Dendritic cell treated with granulocyte-macrophage colony-stimulating factor and Interleukin-4, amounts not matched to agents 40 ng/mL and 50 ng/mL, for 4 days (primary cell): ENCODE results near the gene HS3ST3B1.

ENCODE experiments used
- H3K27ac Mint-ChIP-seq: one replicate; pipeline ENCODE4 v1.8.0; 2022; ENCODE audit warnings: mild to moderate bottlenecking, mixed read lengths
- H3K27me3 Mint-ChIP-seq: one replicate; pipeline ENCODE4 v1.8.0; 2022; ENCODE audit warnings: mild to moderate bottlenecking, mixed read lengths
- H3K36me3 Mint-ChIP-seq: one replicate; pipeline ENCODE4 v1.8.0; 2022; ENCODE audit warnings: low read depth, mixed read lengths
- H3K4me1 Mint-ChIP-seq: one replicate; pipeline ENCODE4 v1.8.0; 2022; ENCODE audit warnings: low read depth, mixed read lengths
- H3K4me3 Mint-ChIP-seq: one replicate; pipeline ENCODE4 v1.8.0; 2022; ENCODE audit warnings: mild to moderate bottlenecking, moderate library complexity, mixed read lengths
- H3K9me3 Mint-ChIP-seq: one replicate; pipeline ENCODE4 v1.8.0; 2022; ENCODE audit warnings: mixed read lengths
- intact Hi-C: fragments of 100-400 bp; cut with micrococcal nuclease; formaldehyde crosslinking; loops from one replicate; pipeline ENCODE4 v1.15.0; 2022

Gene HS3ST3B1

DNA sequence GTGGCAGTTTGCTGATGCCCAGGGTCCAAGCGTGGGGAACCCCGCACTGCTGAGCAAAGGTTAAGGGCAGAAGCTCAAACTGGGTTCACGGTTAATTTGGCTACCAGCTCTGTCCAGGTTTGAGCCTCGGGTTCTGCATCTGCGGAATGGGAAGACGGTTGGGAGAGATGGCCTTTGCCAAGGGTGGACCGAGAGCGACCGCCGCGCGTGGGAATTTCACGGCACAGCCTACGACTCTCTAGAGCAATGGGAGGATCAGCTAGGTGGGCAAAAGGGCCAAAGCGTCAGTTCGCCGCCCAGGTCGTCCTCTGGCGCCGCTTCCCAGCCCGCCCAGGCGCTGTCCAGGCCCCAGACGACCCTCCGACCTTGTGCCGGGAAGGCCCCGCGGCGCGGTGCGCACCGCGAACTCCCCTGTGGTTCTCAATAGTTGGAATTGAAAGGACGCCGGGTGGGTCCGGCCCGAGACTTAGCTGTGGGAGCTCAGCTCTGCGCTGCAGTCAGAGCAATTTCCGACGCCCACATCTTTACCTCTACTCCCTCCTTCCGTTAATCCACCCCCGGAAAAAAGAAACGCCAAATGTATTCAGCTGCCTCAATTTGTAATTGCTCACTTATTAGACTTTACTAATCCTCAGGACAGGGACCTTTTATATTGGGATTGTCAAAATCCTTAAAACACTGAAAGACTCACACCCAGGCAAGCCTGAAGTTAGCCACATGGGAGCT lies 2.5 kb upstream of the HS3ST3B1 start:
- peaks cover 46% of the 10 kb centered on the region for H3K4me1 Mint-ChIP-seq
- no peak overlapping the region for H3K4me3 Mint-ChIP-seq
- H3K9me3 Mint-ChIP-seq, result no peaks in the 10 kb centered on the region
- intact Hi-C loops, result loop anchor here (5.0 to 10.0 kb wide), 2 partner anchors 516 to 629 kb away; no protein-coding TSS in a partner anchor
- no peak overlapping the region for H3K27ac Mint-ChIP-seq
- H3K36me3 Mint-ChIP-seq, result peaks cover 7% of the 10 kb centered on the region
- H3K27me3 Mint-ChIP-seq, result peaks cover 77% of the 10 kb centered on the region

GRCh38 chr17:14298947-14299279 lies 2.0 kb upstream of the HS3ST3B1 start:
- peak overlapping the region; percentile 85 for H3K4me3 Mint-ChIP-seq
- peaks cover 7% of the 10 kb centered on the region for H3K36me3 Mint-ChIP-seq
- H3K27ac Mint-ChIP-seq, result peak overlapping the region; percentile 77
- H3K4me1 Mint-ChIP-seq, result peaks cover 51% of the 10 kb centered on the region
- intact Hi-C loops, result loop anchor here (5.0 to 10.0 kb wide), 2 partner anchors 516 to 628 kb away; no protein-coding TSS in a partner anchor
- no peaks in the 10 kb centered on the region for H3K9me3 Mint-ChIP-seq
- H3K27me3 Mint-ChIP-seq, result peaks cover 76% of the 10 kb centered on the region

DNA sequence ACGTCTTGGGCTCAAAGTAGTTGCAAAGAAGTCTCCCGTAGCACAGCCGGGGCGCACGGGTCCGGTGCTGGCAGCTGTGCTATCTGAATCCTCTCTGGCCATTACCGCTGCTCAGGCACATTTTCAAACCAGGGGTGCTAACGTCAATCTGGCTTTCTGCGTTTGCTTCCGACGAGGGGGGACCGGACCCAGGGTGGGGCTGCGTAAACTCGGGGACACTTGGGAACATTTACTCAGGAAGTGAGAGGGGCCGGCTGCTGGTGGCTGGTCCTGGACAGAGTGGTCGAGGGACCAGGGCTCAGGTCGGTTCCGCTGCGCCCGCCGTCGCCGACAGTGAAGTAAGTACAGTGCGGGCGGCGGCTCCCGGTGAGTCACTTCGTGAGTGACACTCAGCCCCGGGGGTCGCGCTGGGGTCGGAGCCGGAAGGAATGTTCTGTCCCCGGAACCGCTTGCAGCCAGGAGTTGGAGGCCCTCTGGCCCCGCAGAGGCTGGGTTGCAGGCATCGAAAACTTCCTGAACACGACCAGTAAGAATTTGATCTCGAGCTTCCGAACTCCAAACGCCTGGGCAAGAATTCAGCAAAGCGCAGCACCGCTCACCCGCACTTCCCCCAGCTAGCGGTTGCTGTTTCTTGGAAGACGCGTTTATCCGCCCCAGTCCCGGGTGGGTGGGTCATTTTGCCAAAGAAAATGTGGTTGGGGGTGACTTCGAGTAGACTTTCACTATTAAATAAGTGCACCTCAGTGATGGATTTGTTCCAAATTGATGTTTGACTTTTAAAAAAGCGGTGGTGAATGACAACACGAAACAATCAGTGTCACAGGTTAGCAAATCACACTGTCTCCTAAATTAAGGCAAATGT lies 1.4 kb upstream of the HS3ST3B1 start:
- no peaks in the 10 kb centered on the region for H3K9me3 Mint-ChIP-seq
- peaks cover 75% of the 10 kb centered on the region for H3K27me3 Mint-ChIP-seq
- H3K27ac Mint-ChIP-seq, result peak overlapping the region; percentile 77
- intact Hi-C loops, result loop anchor here (2.0 to 10.0 kb wide), 9 partner anchors 53 to 628 kb away; partner anchors contain the start of gene COX10
- peaks cover 55% of the 10 kb centered on the region for H3K4me1 Mint-ChIP-seq
- H3K36me3 Mint-ChIP-seq, result peaks cover 7% of the 10 kb centered on the region
- H3K4me3 Mint-ChIP-seq, result peak overlapping the region; percentile 85

DNA sequence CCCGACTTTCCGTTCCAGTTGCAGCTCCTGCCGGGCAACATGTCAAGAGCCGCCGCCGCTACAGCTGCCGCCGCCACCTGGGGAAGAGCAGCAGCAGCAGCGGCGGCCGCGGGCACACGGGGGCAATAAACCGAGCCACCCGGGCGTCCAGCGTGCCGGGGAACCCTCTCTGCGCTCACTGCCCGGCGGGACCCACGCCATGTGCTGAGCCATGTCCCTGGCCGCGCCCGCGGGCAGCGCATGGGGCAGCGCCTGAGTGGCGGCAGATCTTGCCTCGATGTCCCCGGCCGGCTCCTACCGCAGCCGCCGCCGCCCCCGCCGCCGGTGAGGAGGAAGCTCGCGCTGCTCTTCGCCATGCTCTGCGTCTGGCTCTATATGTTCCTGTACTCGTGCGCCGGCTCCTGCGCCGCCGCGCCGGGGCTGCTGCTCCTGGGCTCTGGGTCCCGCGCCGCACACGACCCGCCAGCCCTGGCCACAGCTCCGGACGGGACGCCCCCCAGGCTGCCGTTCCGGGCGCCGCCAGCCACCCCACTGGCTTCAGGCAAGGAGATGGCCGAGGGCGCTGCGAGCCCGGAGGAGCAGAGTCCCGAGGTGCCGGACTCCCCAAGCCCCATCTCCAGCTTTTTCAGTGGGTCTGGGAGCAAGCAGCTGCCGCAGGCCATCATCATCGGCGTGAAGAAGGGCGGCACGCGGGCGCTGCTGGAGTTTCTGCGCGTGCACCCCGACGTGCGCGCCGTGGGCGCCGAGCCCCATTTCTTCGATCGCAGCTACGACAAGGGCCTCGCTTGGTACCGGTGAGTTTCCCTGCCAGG lies 604 bp downstream of the HS3ST3B1 start:
- Mint-ChIP-seq H3K4me1 (peaks cover 62% of the 10 kb centered on the region), H3K27ac (peak overlapping the region; percentile 77), H3K9me3 (no peaks in the 10 kb centered on the region), H3K4me3 (peak overlapping the region; percentile 85), H3K36me3 (peaks cover 7% of the 10 kb centered on the region), H3K27me3 (peaks cover 57% of the 10 kb centered on the region)
- intact Hi-C loops, result loop anchor here (2.0 to 10.0 kb wide), 8 partner anchors 51 to 705 kb away; partner anchors contain the start of gene COX10

DNA sequence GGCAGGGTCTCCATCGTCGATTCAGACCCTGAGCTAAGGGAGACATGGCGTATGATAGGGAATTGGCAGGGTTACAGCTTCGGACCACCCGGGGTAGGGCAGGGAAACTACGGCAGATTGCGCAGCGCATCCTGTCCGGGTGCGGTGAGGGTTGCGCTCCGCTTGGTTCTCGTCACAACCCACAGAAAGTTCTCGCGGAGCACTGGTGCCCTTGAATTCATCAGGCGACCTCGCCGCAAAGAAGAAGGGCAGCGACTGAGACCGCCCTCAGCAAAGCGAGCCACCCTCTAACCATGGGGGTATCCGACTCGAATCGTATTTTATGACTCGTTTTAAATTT lies 1.2 kb downstream of the HS3ST3B1 start:
- intact Hi-C loops, result loop anchor here (2.0 to 10.0 kb wide), 5 partner anchors 90 to 705 kb away; partner anchors contain the start of gene COX10
- Mint-ChIP-seq H3K27me3 (peaks cover 51% of the 10 kb centered on the region), H3K9me3 (no peaks in the 10 kb centered on the region), H3K4me3 (peak overlapping the region; percentile 85), H3K36me3 (peaks cover 7% of the 10 kb centered on the region), H3K27ac (peak overlapping the region; percentile 77), H3K4me1 (peaks cover 62% of the 10 kb centered on the region)

GRCh38 chr17:14302431-14303099 lies 1.7 kb downstream of the HS3ST3B1 start:
- peaks cover 59% of the 10 kb centered on the region for H3K4me1 Mint-ChIP-seq
- intact Hi-C loops, result loop anchor here (2.0 to 10.0 kb wide), 5 partner anchors 90 to 706 kb away; partner anchors contain the start of gene COX10
- H3K9me3 Mint-ChIP-seq, result no peaks in the 10 kb centered on the region
- H3K4me3 Mint-ChIP-seq, result peak overlapping the region; percentile 85
- H3K36me3 Mint-ChIP-seq, result peaks cover 7% of the 10 kb centered on the region
- H3K27ac Mint-ChIP-seq, result peak overlapping the region; percentile 77
- H3K27me3 Mint-ChIP-seq, result peaks cover 46% of the 10 kb centered on the region

DNA sequence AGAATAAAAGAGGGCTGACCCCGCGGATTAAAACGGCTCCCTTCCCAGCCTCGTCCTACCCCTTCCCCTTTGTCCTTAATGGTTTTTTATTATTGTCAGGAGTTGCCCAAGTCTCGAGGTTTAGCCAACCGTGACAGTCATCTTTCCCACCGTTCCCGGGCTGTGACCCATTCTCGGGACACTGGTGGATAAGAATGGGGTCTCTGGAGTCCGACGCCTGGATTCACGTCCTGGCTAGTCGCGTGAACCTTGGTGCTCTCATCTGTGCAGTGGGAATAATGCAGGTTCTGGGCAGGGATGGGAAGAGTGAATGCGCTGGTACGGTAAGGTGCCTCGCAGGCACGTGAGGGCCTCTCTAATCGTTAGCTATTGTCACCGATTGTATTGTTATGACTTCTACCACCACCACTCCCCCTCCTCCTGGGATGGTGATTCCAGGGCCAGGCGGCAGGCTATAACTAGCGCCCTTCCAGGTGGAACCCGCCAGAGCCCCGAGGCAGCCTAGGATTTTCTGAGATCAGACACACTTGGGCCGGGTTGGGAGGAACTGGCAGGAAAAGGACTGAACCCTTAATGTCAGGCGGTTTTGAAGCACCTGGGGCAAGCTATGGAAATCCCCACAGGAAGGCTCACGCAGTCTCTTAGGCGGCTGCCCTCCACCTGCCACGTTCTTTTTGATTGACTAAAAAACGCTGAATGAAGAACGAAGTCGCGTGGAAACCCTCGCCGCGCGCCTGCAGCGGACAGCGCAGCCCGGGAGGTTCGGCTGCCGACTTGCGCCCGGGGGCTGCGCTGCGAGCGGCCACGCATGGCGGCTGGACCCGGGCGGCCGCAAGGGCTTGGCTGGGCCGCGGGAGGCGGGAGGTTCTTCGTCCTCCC lies 2.7 kb downstream of the HS3ST3B1 start:
- peak overlapping the region; percentile 77 for H3K27ac Mint-ChIP-seq
- peaks cover 54% of the 10 kb centered on the region for H3K4me1 Mint-ChIP-seq
- no peaks in the 10 kb centered on the region for H3K9me3 Mint-ChIP-seq
- intact Hi-C loops, result loop anchor here (2.0 to 10.0 kb wide), 5 partner anchors 91 to 707 kb away; partner anchors contain the start of gene COX10
- H3K4me3 Mint-ChIP-seq, result peak overlapping the region; percentile 85
- peaks cover 39% of the 10 kb centered on the region for H3K27me3 Mint-ChIP-seq
- H3K36me3 Mint-ChIP-seq, result peaks cover 7% of the 10 kb centered on the region

GRCh38 chr17:14304222-14304772 lies 3.4 kb downstream of the HS3ST3B1 start:
- H3K9me3 Mint-ChIP-seq, result no peaks in the 10 kb centered on the region
- intact Hi-C loops, result loop anchor here (5.0 to 10.0 kb wide), 4 partner anchors 92 to 441 kb away; partner anchors contain the start of gene COX10
- H3K27ac Mint-ChIP-seq, result no peak overlapping the region
- H3K36me3 Mint-ChIP-seq, result peaks cover 7% of the 10 kb centered on the region
- H3K4me1 Mint-ChIP-seq, result peaks cover 52% of the 10 kb centered on the region
- H3K27me3 Mint-ChIP-seq, result peaks cover 35% of the 10 kb centered on the region
- H3K4me3 Mint-ChIP-seq, result no peak overlapping the region

DNA sequence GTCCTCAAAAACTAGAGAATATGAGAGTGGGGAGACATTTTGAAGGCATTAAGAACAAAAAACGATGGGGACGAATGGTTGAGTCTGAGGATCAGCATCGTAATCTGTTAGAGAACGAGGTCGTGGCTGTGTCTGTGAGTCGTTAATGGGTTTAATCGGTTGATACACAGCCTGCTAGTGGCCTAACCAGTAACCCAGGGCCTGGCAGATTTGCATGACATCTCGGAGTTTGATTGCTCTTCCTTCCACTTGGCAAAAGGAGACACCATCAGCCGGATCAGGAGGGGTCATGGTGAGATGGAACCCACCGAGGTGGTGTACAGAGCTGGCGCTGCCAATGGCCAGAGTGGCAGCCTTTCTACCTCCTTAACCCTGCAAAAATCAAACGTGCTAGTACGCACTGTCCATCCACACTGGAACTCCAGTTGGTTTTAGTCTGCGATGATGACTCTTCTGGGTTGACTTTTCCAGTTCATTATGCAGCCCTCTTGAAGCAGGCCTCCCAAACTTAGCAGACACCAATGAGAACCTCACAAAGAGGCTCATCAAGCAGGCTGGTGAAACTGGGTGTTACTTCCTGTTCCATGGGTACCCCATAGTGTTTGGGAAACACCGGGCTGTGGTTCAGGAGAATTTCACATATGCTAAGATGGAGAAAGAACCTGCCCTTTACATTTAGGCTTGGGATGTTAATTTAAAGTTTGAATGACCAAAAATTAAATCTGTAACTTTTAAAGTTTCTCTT lies 4.1 kb downstream of the HS3ST3B1 start:
- intact Hi-C loops, result loop anchor here (5.0 to 10.0 kb wide), 4 partner anchors 93 to 440 kb away; partner anchors contain the start of gene COX10
- Mint-ChIP-seq H3K9me3 (no peaks in the 10 kb centered on the region), H3K4me3 (no peak overlapping the region), H3K27me3 (peaks cover 29% of the 10 kb centered on the region), H3K4me1 (peaks cover 52% of the 10 kb centered on the region), H3K27ac (no peak overlapping the region), H3K36me3 (peaks cover 7% of the 10 kb centered on the region)

GRCh38 chr17:14305785-14306496 lies 5.1 kb downstream of the HS3ST3B1 start:
- Mint-ChIP-seq H3K27me3 (peaks cover 29% of the 10 kb centered on the region), H3K4me1 (peaks cover 54% of the 10 kb centered on the region), H3K4me3 (no peak overlapping the region), H3K27ac (no peak overlapping the region), H3K36me3 (peaks cover 7% of the 10 kb centered on the region), H3K9me3 (no peaks in the 10 kb centered on the region)
- intact Hi-C loops, result loop anchor here (10.0 kb wide), 1 partner anchor 439 kb away; no protein-coding TSS in a partner anchor

DNA sequence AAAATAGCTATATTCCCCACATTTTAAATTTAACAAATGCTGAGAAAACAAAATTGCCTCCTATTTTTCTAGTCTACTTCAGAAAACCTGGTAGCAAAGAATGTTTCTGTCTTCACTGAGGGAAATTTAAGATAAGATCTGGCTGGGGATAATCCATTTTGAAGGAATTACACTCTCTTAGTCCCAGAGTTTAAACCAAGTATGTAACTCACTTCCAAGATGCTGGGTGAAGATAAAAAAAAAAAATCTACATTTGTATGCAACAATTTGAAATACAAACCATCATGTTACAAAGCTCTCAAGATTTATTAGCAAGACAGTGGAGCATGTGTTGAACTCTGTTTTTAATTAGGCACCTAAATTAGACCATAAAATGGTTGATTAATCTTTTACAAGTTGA lies 5.7 kb downstream of the HS3ST3B1 start:
- H3K4me1 Mint-ChIP-seq, result peaks cover 55% of the 10 kb centered on the region
- intact Hi-C loops, result loop anchor here (10.0 kb wide), 1 partner anchor 438 kb away; no protein-coding TSS in a partner anchor
- peaks cover 29% of the 10 kb centered on the region for H3K27me3 Mint-ChIP-seq
- no peak overlapping the region for H3K4me3 Mint-ChIP-seq
- H3K36me3 Mint-ChIP-seq, result peaks cover 7% of the 10 kb centered on the region
- no peak overlapping the region for H3K27ac Mint-ChIP-seq
- no peaks in the 10 kb centered on the region for H3K9me3 Mint-ChIP-seq
